GM12892 (cell line): ENCODE data around the gene CDS1.

Source experiments
- POLR2A ChIP-seq: IDR thresholded peaks from 2 replicates; pipeline ENCODE4 v1.6.1; 2011; ENCODE audit warnings: low read depth, low read length, control low read depth
- POLR2AphosphoS5 ChIP-seq: IDR thresholded peaks from 2 replicates; pipeline ENCODE4 v1.6.1; 2011; ENCODE audit warnings: low read depth, low read length, control low read depth
- TAF1 ChIP-seq: IDR thresholded peaks from 2 replicates; pipeline ENCODE4 v1.6.1; 2011; ENCODE audit warnings: low read depth, mild to moderate bottlenecking, control low read depth, low read length, borderline replicate concordance

DNA sequence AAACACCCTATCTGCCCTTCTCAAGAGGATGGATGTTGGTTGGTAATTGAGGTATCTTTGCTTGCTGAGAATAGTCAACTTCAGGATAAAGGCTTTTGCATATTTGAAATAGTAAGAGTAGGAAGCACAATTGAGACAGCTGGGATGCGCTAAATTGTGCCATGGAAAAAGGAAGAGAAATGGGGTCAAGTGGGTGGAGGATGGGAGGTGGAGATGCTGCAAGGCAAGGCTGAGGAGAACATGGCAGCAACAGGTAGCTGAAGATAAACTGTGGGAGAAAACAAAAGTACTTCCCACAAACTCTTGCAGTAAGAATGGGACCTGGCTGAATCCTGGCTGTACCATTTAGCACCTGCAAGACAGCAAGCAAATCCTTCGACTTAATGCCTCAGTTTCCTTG, 13.9 kb upstream of the CDS1 start:
- TF ChIP-seq POLR2A (no peak), POLR2AphosphoS5 (no peak), TAF1 (no peak)
